Endodermal cell (in vitro differentiated cells): ENCODE data around the gene HECTD2. TPM values are rescaled to one million over a fixed set of nuclear protein-coding genes. Genes with fewer than 3 reads are reported as not detected.
"Not testable (repeated sequence)": the region's sequence is repeated elsewhere in the genome, so short reads cannot be mapped to it uniquely, and the experiment has no call there.

ENCODE experiments used
- DNase-seq: peaks from one replicate; pipeline ENCODE4 v3.0.0-alpha.2; 2017
- H3K27ac ChIP-seq: 2 replicates; pipeline ENCODE4 v1.5.1; 2013; ENCODE audit warnings: mild to moderate bottlenecking, low read depth, low read length, moderate library complexity
- H3K27me3 ChIP-seq: 2 replicates; pipeline ENCODE4 v1.6.1; 2013; ENCODE audit warnings: mild to moderate bottlenecking, low read length, moderate library complexity; ENCODE audit not compliant: insufficient read depth, control insufficient read depth, poor library complexity, severe bottlenecking
- H3K36me3 ChIP-seq: 2 replicates; pipeline ENCODE4 v1.7.0; 2013; ENCODE audit warnings: mild to moderate bottlenecking, low read length, moderate library complexity; ENCODE audit not compliant: control insufficient read depth, insufficient read depth
- H3K4me1 ChIP-seq: one replicate; pipeline ENCODE4 v1.7.0; 2013; ENCODE audit warnings: low read length; ENCODE audit not compliant: control insufficient read depth, insufficient read depth
- H3K4me3 ChIP-seq: 2 replicates; pipeline ENCODE4 v1.5.1; 2013; ENCODE audit warnings: mild to moderate bottlenecking, low read length, moderate library complexity
- H3K9ac ChIP-seq: 2 replicates; pipeline ENCODE4 v1.6.1; 2013; ENCODE audit warnings: mild to moderate bottlenecking, low read length, moderate library complexity; ENCODE audit not compliant: poor library complexity, severe bottlenecking; ENCODE audit errors: extremely low read depth
- H3K9me3 ChIP-seq: 2 replicates; pipeline ENCODE4 v1.6.1; 2013; ENCODE audit warnings: mild to moderate bottlenecking, low read length, moderate library complexity; ENCODE audit not compliant: control insufficient read depth
- H3K27ac Mint-ChIP-seq: 2 replicates; pipeline ENCODE4 v1.8.0; 2020; ENCODE audit warnings: mixed read lengths
- H3K27me3 Mint-ChIP-seq: 2 replicates; pipeline ENCODE4 v1.8.0; 2021; ENCODE audit warnings: mild to moderate bottlenecking, mixed read lengths; ENCODE audit not compliant: insufficient read depth
- H3K36me3 Mint-ChIP-seq: 2 replicates; pipeline ENCODE4 v1.8.0; 2020; ENCODE audit warnings: low read depth, mixed read lengths
- H3K4me1 Mint-ChIP-seq: 2 replicates; pipeline ENCODE4 v1.8.0; 2020; ENCODE audit warnings: mixed read lengths
- H3K4me3 Mint-ChIP-seq: 2 replicates; pipeline ENCODE4 v1.8.0; 2020; ENCODE audit warnings: mild to moderate bottlenecking, moderate library complexity, mixed read lengths
- H3K9me3 Mint-ChIP-seq: 2 replicates; pipeline ENCODE4 v1.8.0; 2020; ENCODE audit warnings: mild to moderate bottlenecking, mixed read lengths
- CTCF ChIP-seq: fragments of 200-600 bp; sonication (generic); conservative IDR thresholded peaks from 2 replicates; pipeline ENCODE4 v1.5.0; 2021; ENCODE audit warnings: antibody characterized with exemption, mild to moderate bottlenecking
- WGBS, 2 experiments: methylation state at CpG; one replicate each; pipeline versions ENCODE4 v1.1.5 to v1.1.7; 2013; ENCODE audit warnings: missing lambda C conversion rate in 2 of 2, mixed read lengths in 1 of 2; ENCODE audit not compliant: insufficient coverage in 1 of 2, insufficient read length in 1 of 2; 5-methylcytosine and 5-hydroxymethylcytosine counted together
- total RNA-seq, 2 donors: library from RNA; stranded (reverse); fragmentation: NEBNext Ultra II Directional in 1 of 2; extraction: Animal tissue kit (Norgen Biotek cat#: 25700) in 1 of 2; gene quantifications; 2 replicates in 1 of 2; 3 replicates in 1 of 2; pipeline ENCODE4 v1.2.1, GENCODE V29; 2021

HECTD2 gene
- total RNA-seq, 2 donors from 2014 or later: 8.8 to 13.4 TPM

- H3K27me3 ChIP-seq: no peaks in the 10 kb centered on the region
- no peak for DNase-seq
- no peak overlapping the region for H3K27ac ChIP-seq
- Mint-ChIP-seq H3K4me1 (no peaks in the 10 kb centered on the region), H3K4me3 (no peak overlapping the region), H3K36me3 (peaks cover 10% of the 10 kb centered on the region), H3K9me3 (peaks cover 13% of the 10 kb centered on the region), H3K27me3 (no peaks in the 10 kb centered on the region), H3K27ac (no peak overlapping the region)
- peaks cover 6% of the 10 kb centered on the region for H3K9me3 ChIP-seq
- TF ChIP-seq CTCF: no peak
- H3K9ac ChIP-seq: no peak overlapping the region
- no peak overlapping the region for H3K4me3 ChIP-seq
- H3K4me1 ChIP-seq: no peaks in the 10 kb centered on the region
- 91 to 97% methylated on average over 5 to 6 of the region's 6 CpGs for WGBS, 2 experiments
- H3K36me3 ChIP-seq: no peaks in the 10 kb centered on the region
Observed at GRCh38 chr10:91444211-91445182, 34.4 kb downstream of the HECTD2 start.

GRCh38 chr10:91452063-91452462 lies 41.9 kb downstream of the HECTD2 start:
- H3K36me3 ChIP-seq: no peaks in the 10 kb centered on the region
- H3K9ac ChIP-seq: no peak overlapping the region
- H3K27ac Mint-ChIP-seq: no peak overlapping the region
- H3K4me1 Mint-ChIP-seq: no peaks in the 10 kb centered on the region
- H3K4me3 ChIP-seq: no peak overlapping the region
- TF ChIP-seq CTCF: no peak
- peaks cover 4% of the 10 kb centered on the region for H3K36me3 Mint-ChIP-seq
- peaks cover 57% of the 10 kb centered on the region for H3K9me3 Mint-ChIP-seq
- H3K27me3 ChIP-seq: no peaks in the 10 kb centered on the region
- DNase-seq: no peak
- no peak overlapping the region for H3K4me3 Mint-ChIP-seq
- no peak overlapping the region for H3K27ac ChIP-seq
- H3K9me3 ChIP-seq: peaks cover 54% of the 10 kb centered on the region
- H3K27me3 Mint-ChIP-seq: no peaks in the 10 kb centered on the region
- no peaks in the 10 kb centered on the region for H3K4me1 ChIP-seq

- peaks cover 57% of the 10 kb centered on the region for H3K9me3 Mint-ChIP-seq
- no peak overlapping the region for H3K27ac ChIP-seq
- no peak for DNase-seq
- H3K9me3 ChIP-seq: peaks cover 54% of the 10 kb centered on the region
- no peak overlapping the region for H3K27ac Mint-ChIP-seq
- H3K4me3 Mint-ChIP-seq: no peak overlapping the region
- no peak overlapping the region for H3K4me3 ChIP-seq
- peaks cover 4% of the 10 kb centered on the region for H3K36me3 Mint-ChIP-seq
- no peak overlapping the region for H3K9ac ChIP-seq
- TF ChIP-seq CTCF: no peak
- H3K36me3 ChIP-seq: no peaks in the 10 kb centered on the region
- no peaks in the 10 kb centered on the region for H3K27me3 ChIP-seq
- H3K27me3 Mint-ChIP-seq: no peaks in the 10 kb centered on the region
- no peaks in the 10 kb centered on the region for H3K4me1 Mint-ChIP-seq
- no peaks in the 10 kb centered on the region for H3K4me1 ChIP-seq
Observed at GRCh38 chr10:91453535-91453934, 43.4 kb downstream of the HECTD2 start.

GRCh38 chr10:91455135-91455534 lies 45.0 kb downstream of the HECTD2 start:
- 92% methylated on average over 1 of the region's 1 CpG; no CpG with 5 or more reads in 1 of the 2 experiments for WGBS, 2 experiments
- H3K27me3 ChIP-seq, H3K36me3 ChIP-seq, H3K27ac Mint-ChIP-seq, H3K36me3 Mint-ChIP-seq, H3K27me3 Mint-ChIP-seq, H3K4me3 Mint-ChIP-seq, DNase-seq, H3K9ac ChIP-seq, H3K4me1 Mint-ChIP-seq, H3K27ac ChIP-seq, H3K4me3 ChIP-seq, H3K4me1 ChIP-seq: not testable (repeated sequence)
- peaks cover 42% of the 10 kb centered on the region for H3K9me3 ChIP-seq
- peaks cover 46% of the 10 kb centered on the region for H3K9me3 Mint-ChIP-seq
